GM20000 (cell line): ENCODE data around the gene GLO1.
"Not testable (repeated sequence)": the region's sequence is repeated elsewhere in the genome, so short reads cannot be mapped to it uniquely, and the experiment has no call there.

ENCODE experiments used
- DNase-seq: peaks from one replicate; pipeline ENCODE4 v3.0.0; 2012; ENCODE audit warnings: low spot score
- TF ChIP-seq, protein P1 (sequence below): IDR thresholded peaks from 2 replicates; pipeline ENCODE4 v1.5.1; 2012; ENCODE audit warnings: mild to moderate bottlenecking, control low read depth; ENCODE audit errors: extremely low read depth, missing control alignments

Gene GLO1

DNA sequence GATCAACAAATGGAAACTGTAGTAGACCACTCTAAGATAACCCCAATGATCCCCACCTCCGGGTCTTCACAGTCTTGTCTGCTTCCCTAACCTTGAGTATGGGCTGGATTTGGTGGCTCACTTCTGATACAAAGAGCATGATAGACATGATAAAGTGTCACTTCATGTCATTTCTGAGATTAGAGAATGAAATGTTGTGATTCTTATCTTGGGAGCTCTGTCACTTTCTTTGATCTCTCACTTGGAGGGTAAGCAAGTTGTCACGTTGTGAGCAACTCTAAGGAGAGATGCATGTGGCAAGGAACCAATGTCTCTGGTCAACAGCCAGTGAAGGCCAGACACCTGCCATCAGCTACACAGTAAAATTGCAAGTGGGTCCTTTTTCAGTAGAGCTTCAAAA lies 3.0 kb upstream of the GLO1 start:
- TF ChIP-seq, protein P1, sequence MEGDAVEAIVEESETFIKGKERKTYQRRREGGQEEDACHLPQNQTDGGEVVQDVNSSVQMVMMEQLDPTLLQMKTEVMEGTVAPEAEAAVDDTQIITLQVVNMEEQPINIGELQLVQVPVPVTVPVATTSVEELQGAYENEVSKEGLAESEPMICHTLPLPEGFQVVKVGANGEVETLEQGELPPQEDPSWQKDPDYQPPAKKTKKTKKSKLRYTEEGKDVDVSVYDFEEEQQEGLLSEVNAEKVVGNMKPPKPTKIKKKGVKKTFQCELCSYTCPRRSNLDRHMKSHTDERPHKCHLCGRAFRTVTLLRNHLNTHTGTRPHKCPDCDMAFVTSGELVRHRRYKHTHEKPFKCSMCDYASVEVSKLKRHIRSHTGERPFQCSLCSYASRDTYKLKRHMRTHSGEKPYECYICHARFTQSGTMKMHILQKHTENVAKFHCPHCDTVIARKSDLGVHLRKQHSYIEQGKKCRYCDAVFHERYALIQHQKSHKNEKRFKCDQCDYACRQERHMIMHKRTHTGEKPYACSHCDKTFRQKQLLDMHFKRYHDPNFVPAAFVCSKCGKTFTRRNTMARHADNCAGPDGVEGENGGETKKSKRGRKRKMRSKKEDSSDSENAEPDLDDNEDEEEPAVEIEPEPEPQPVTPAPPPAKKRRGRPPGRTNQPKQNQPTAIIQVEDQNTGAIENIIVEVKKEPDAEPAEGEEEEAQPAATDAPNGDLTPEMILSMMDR: no peak
- no peak for DNase-seq

DNA sequence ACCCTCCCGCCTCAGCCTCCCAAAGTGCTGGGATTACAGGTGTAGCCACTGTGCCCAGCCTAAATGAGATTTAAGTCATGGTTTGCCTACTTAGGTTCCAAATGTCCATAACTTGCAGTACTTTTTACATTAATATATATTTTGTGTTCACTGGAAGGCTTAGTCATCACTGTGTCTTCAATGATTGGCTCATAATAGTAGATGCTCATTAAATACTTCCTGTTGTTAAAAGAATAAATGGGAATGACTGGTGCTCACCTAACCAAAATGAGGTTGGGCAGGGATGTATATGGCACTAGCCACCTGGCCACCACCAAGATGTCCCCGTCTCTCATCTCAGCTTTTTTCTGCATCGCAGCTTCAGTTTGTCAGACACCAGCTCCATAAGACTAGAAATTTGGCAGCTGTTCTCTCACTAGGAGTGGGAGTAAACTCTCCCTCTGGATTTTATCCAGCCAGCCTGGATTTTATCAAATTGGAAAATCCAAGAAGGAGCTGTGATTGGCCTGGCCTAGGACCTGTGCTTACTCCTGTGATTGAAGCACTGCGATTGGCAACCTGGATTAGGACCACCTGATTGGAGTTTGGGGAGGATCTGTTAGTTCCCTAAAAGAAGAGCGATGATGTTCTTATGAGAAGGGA lies 1.1 kb upstream of the GLO1 start:
- no peak for DNase-seq
- TF ChIP-seq, protein P1: no peak

DNA sequence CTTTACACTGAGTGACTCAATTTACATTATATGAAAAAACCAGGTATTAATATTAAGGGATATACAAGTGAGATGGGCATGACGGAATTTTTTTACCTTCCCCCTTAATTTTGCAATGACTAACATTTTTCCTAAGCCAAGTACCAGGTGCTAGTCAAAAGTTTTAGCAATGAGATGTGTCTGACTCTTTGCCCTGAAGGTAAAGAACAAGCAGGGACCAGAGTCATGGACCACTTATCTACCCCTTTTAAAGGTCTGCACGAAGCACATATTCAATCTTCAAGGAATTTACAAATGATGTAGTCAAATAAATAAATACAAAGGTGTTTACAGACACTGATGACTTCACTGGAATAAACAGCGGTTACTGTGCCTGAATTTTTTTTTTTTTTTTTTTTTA lies 1.4 kb downstream of the GLO1 start:
- TF ChIP-seq, protein P1: no peak
- no peak for DNase-seq

DNA sequence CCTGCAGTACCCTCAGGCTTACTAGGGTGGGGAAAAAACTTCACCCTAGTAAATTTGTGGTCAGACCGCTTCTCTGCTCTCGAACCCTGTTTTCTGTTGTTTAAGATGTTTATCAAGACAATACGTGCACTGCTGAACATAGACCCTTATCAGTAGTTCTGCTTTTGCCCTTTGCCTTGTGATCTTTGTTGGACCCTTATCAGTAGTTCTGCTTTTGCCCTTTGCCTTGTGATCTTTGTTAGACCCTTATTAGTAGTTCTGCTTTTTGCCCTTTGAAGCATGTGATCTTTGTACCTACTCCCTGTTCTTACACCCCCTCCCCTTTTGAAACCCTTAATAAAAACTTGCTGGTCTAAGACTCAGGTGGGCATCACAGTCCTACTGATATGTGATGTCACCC lies 3.2 kb downstream of the GLO1 start:
- not testable (repeated sequence) for DNase-seq

DNA sequence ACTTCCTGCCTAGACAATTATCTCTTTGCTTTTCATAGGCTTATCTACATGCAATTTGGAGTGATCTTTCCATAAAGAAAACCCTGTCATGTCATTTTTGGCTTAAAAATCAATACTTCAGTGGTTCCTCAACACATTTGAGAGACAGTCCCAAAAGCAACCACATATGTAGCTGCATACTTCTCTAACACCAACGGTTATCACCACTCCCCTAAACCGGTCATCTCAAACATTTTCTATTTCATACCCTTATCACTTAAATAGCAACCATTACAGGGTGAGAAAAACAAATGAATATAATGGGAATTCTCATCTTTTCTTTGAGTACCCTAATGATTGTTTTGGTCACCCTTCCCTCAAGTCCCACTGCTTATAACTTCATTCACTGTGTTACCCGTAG lies 5.1 kb downstream of the GLO1 start:
- TF ChIP-seq, protein P1: no peak
- no peak for DNase-seq

DNA sequence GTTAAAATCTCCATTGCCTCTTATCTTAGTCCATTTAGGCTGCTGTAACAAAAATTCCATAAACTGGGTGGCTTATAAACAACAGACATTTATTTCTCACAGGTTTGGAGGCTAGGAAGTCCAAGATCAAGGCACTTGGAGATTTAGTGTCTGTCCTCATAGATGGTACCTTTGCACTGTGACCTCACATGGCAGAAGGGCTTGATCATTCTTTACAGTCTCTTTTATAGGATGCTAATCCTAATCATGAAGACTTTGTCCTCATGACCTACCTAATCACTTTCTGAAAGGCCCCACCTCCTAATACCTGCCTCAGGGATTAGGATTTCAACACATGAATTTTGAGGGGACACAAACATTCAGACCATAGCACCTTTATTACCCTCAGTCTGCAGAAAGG lies 6.6 kb downstream of the GLO1 start:
- TF ChIP-seq, protein P1: no peak
- no peak for DNase-seq

DNA sequence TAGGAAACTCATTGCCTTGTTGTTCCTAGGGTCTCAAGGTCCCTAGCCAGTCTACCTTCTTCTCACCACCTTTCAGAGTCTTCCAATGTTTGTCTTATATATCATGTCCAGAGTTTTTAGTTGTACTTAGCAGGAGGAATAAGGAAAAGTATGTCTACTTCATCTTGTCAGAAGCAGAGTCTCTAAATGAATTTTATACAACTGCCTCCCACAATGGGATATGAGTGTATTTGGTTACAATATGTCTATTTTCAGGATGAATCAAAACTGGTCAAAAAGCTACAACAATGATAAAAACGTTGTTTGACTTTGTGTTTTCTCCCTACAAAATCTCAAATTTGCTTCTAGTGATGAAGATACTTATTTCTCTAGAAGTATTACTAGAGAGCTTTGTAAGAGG lies 7.0 kb downstream of the GLO1 start:
- no peak for DNase-seq
- TF ChIP-seq, protein P1: no peak

DNA sequence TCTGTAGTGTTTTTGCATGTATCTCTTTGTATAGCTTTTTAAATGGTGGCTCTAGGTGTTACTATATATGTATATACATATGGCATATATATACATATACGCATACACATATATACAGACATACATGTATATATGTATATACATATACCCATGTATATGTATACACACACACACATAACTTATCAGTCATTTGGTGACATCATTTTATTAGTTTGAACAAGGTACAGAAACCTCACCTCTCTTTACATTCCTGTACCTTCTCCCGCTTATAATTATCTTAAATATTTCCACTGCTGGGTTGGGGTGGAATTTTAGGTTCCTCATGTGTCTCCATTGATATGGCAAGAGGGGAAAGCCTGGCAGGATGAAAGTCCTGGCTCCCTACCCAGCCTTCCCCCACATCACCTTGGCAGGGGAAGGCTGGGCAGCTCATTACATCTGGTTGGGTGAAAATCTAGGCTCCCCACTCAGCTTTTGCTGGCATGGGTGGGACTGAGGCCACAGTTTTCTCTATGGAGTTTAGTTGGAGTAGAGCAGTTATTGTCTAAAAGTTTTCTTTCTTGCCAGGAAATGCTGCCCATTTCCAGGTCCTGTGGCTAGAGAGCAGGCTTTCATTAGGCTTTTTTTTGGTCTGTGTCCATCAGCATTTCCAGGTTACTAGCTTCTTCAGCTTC lies 7.6 kb downstream of the GLO1 start:
- no peak for DNase-seq
- TF ChIP-seq, protein P1: no peak
